Neuronal stem cell (in vitro differentiated cells): ENCODE results near the gene ARFGAP2.
A peak's percentile ranks its signal among the peaks of the same experiment; 100 is the strongest.

Experiments
- DNase-seq: peaks from one replicate; pipeline ENCODE4 v3.0.0-alpha.2; 2013; ENCODE audit warnings: low spot score
- H2AFZ ChIP-seq: one replicate; pipeline ENCODE4 v1.6.1; 2013; ENCODE audit warnings: mild to moderate bottlenecking, low read length, inconsistent platforms
- H2AK5ac ChIP-seq: 2 replicates; pipeline ENCODE4 v1.6.1; 2013; ENCODE audit warnings: low read depth, mild to moderate bottlenecking, inconsistent platforms, low read length, moderate library complexity, mixed read lengths
- H2BK120ac ChIP-seq: 2 replicates; pipeline ENCODE4 v1.6.1; 2013; ENCODE audit warnings: low read depth, mild to moderate bottlenecking, inconsistent platforms, low read length, moderate library complexity, mixed read lengths
- H2BK12ac ChIP-seq: one replicate; pipeline ENCODE4 v1.6.1; 2013; ENCODE audit warnings: low read length, inconsistent platforms
- H2BK15ac ChIP-seq: 2 replicates; pipeline ENCODE4 v1.6.1; 2013; ENCODE audit warnings: mild to moderate bottlenecking, low read length, inconsistent platforms, mixed read lengths
- H2BK5ac ChIP-seq: one replicate; pipeline ENCODE4 v1.6.1; 2013; ENCODE audit warnings: inconsistent platforms, mild to moderate bottlenecking, low read length, moderate library complexity
- H3K14ac ChIP-seq: one replicate; pipeline ENCODE4 v1.6.1; 2013; ENCODE audit warnings: low read length, inconsistent platforms
- H3K18ac ChIP-seq: 2 replicates; pipeline ENCODE4 v1.6.1; 2013; ENCODE audit warnings: low read length, inconsistent platforms
- H3K23ac ChIP-seq: 2 replicates; pipeline ENCODE4 v1.6.1; 2013; ENCODE audit warnings: low read depth, mild to moderate bottlenecking, mixed read lengths, low read length, inconsistent platforms; ENCODE audit not compliant: poor library complexity
- H3K27ac ChIP-seq: replicated peaks from 3 replicates; pipeline ENCODE4 v1.5.1; 2013; ENCODE audit warnings: low read length, inconsistent platforms
- H3K27me3 ChIP-seq, 3 experiments: 2 replicates each; pipeline ENCODE4 v1.6.1; 2013; ENCODE audit warnings: low read length in 3 of 3, mild to moderate bottlenecking in 2 of 3, inconsistent platforms in 1 of 3, low read depth in 1 of 3, mixed read lengths in 1 of 3, moderate library complexity in 1 of 3; ENCODE audit not compliant: control insufficient read depth in 3 of 3, insufficient read depth in 3 of 3
- H3K36me3 ChIP-seq, 2 donors: replicated peaks in 1 of 2; 2 replicates each; pipeline ENCODE4 v1.6.1; 2013; ENCODE audit warnings: low read length in 2 of 2; ENCODE audit not compliant: control insufficient read depth in 2 of 2, insufficient read depth in 2 of 2
- H3K4ac ChIP-seq: 2 replicates; pipeline ENCODE4 v1.6.1; 2013; ENCODE audit warnings: inconsistent platforms, mild to moderate bottlenecking, low read length, moderate library complexity
- H3K4me1 ChIP-seq, 2 donors: 1 replicate in 1 of 2; 2 replicates in 1 of 2; pipeline ENCODE4 v1.6.1; 2013; ENCODE audit warnings: low read length in 2 of 2, low read depth in 1 of 2; ENCODE audit not compliant: control insufficient read depth in 2 of 2, insufficient read depth in 1 of 2
- H3K4me2 ChIP-seq: one replicate; pipeline ENCODE4 v1.6.1; 2013; ENCODE audit warnings: mild to moderate bottlenecking, low read length, inconsistent platforms; ENCODE audit not compliant: insufficient read depth, poor library complexity, severe bottlenecking
- H3K4me3 ChIP-seq, 2 donors: 2 replicates each; pipeline ENCODE4 v1.5.1; 2013; ENCODE audit warnings: low read length in 2 of 2, mild to moderate bottlenecking in 2 of 2, inconsistent platforms in 1 of 2, moderate library complexity in 1 of 2
- H3K79me1 ChIP-seq: one replicate; pipeline ENCODE4 v1.6.1; 2013; ENCODE audit warnings: low read depth, mild to moderate bottlenecking, inconsistent platforms, low read length, moderate library complexity
- H3K9ac ChIP-seq: one replicate; pipeline ENCODE4 v1.6.1; 2013; ENCODE audit warnings: mild to moderate bottlenecking, low read depth, low read length, inconsistent platforms; ENCODE audit not compliant: poor library complexity
- H3K9me3 ChIP-seq, 2 donors: replicated peaks in 1 of 2; 2 replicates each; pipeline versions ENCODE3 to v1.6.1; 2013; ENCODE audit warnings: low read length in 2 of 2, mild to moderate bottlenecking in 2 of 2, inconsistent platforms in 1 of 2, low read depth in 1 of 2, mixed read lengths in 1 of 2, moderate library complexity in 1 of 2; ENCODE audit not compliant: control insufficient read depth in 2 of 2, insufficient read depth in 1 of 2
- H4K8ac ChIP-seq: one replicate; pipeline ENCODE4 v1.6.1; 2013; ENCODE audit warnings: low read depth, mild to moderate bottlenecking, inconsistent platforms, low read length, moderate library complexity
- H4K91ac ChIP-seq: one replicate; pipeline ENCODE4 v1.6.1; 2013; ENCODE audit warnings: low read length, low read depth, mild to moderate bottlenecking, inconsistent platforms; ENCODE audit not compliant: poor library complexity
- WGBS, 2 donors: extraction: QIAGEN DNeasy Blood & Tissue Kit; methylation state at CpG; one replicate each; pipeline ENCODE4 v1.1.7; 2013; ENCODE audit warnings: missing lambda C conversion rate in 2 of 2, mixed read lengths in 1 of 2; ENCODE audit not compliant: insufficient read length in 2 of 2, insufficient replicate concordance in 1 of 2; ENCODE audit errors: extremely low coverage in 2 of 2; 5-methylcytosine and 5-hydroxymethylcytosine counted together

The ARFGAP2 gene

DNA sequence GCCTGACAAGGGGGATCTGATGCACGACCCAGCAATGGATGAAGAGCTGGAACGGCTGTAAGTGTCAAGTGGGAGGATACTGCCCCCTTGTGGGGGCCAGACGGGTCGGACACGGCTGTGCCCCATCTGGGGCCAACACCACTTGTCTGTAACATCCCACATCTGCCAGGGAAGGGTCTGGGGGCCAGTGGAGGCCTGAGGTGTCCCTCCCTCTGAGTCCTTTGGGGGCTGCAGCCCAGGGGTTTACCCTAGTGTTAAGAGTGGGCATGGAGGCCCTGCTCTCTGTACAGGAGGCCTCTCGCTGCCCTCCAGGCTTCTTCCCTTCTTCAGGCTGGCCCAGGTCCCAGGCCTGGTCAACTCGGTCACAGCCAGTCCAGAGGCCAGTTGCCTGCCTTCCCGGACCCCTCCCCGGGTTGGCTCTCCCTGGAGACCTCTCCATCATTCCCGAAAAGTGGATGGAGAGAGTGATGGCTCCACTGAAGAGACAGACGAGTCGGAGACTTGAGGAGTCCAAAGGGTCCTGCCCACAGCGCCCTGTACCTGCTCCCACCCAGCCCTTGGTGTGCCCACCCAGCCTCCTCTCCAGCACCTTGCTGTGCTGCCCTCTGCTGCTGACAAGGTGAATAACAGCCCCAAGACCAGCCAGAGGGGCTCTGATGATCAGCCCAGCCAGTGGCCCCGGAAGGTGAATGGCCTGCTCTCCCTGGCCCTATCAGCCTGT is 15.4 kb downstream of the ARFGAP2 start:
- no peak overlapping the region for H3K4me2 ChIP-seq
- H3K23ac ChIP-seq: no peak overlapping the region
- H3K27me3 ChIP-seq: no peaks in the 10 kb centered on the region
- no peak overlapping the region for H2BK5ac ChIP-seq
- no peak overlapping the region for H3K4me3 ChIP-seq
- DNase-seq: peak; percentile 71
- H4K8ac ChIP-seq: no peak overlapping the region
- H2AK5ac ChIP-seq: no peak overlapping the region
- no peak overlapping the region for H4K91ac ChIP-seq
- peak overlapping the region; percentile 27 for H3K18ac ChIP-seq
- H2AFZ ChIP-seq: no peak overlapping the region
- H2BK120ac ChIP-seq: no peak overlapping the region
- no peaks in the 10 kb centered on the region for H3K9me3 ChIP-seq
- WGBS, 2 donors: no CpG with 5 or more reads among the region's 14 CpGs
- no peak overlapping the region for H3K4ac ChIP-seq
- peak overlapping the region; percentile 39 for H3K27ac ChIP-seq
- H3K14ac ChIP-seq: no peak overlapping the region
- H3K4me1 ChIP-seq: no peaks in the 10 kb centered on the region
- no peak overlapping the region for H2BK12ac ChIP-seq
- H3K36me3 ChIP-seq: peaks cover 34 to 63% of the 10 kb centered on the region in 2 donors
- no peak overlapping the region for H2BK15ac ChIP-seq
- peak overlapping the region; percentile 27 for H3K9ac ChIP-seq
- H3K79me1 ChIP-seq: peaks cover 2% of the 10 kb centered on the region

DNA sequence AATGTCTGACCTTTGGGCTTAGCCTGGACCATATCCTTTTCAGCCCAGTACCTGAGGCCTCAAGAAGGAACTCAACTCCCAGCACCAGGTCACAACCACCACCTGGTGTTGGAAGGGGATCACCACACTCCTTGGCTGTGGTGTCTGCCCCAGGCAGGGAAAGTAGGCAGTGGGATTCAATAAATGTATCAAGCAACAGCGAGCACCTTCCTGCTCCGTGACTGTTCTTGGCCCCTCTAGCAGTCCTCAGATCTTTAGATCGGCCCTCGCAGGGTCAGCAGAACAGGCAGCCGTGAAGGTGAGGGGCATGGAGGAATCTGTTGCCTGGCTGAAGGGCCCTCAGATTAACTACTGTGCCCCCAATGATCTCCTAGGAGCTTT is 15.9 kb downstream of the ARFGAP2 start:
- no peak for DNase-seq
- Histone ChIP-seq H3K79me1 (peaks cover 2% of the 10 kb centered on the region), H2BK120ac (no peak overlapping the region), H3K14ac (no peak overlapping the region), H2AK5ac (no peak overlapping the region), H3K4me2 (no peak overlapping the region), H3K27ac (no peak overlapping the region), H3K23ac (no peak overlapping the region), H3K9me3 (no peaks in the 10 kb centered on the region), H4K8ac (no peak overlapping the region), H3K18ac (no peak overlapping the region), H3K4me3 (no peak overlapping the region), H3K27me3 (no peaks in the 10 kb centered on the region), H3K36me3 (peaks cover 32 to 63% of the 10 kb centered on the region in 2 donors), H2BK5ac (no peak overlapping the region), H2BK15ac (no peak overlapping the region), H3K4me1 (no peaks in the 10 kb centered on the region), H2BK12ac (no peak overlapping the region), H2AFZ (no peak overlapping the region), H3K4ac (no peak overlapping the region), H3K9ac (no peak overlapping the region), H4K91ac (no peak overlapping the region)
- no CpG with 5 or more reads among the region's 5 CpGs for WGBS, 2 donors

DNA sequence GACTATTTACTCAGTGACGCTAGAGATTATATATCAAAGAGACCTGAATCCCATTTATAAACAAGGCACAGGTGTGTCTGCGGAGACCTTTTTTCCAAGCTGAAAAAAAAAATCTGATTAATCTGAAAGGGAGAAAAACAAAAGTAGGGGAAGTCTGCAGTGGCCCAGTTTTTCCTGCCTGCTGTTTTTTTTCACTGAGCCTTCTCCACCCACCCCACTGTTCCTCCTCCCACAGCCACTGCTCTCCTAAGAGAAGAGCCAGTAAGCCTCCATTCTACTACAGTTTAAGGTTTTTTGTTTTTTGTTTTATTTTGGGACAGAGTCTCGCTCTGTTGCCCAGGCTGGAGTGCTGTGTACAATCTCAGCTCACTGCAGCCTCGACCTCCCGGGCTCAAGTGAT is 18.4 kb downstream of the ARFGAP2 start:
- Histone ChIP-seq H4K91ac (no peak overlapping the region), H3K79me1 (peaks cover 2% of the 10 kb centered on the region), H3K9me3 (no peaks in the 10 kb centered on the region), H2BK120ac (no peak overlapping the region), H2BK5ac (no peak overlapping the region), H2BK12ac (no peak overlapping the region), H2BK15ac (no peak overlapping the region), H2AK5ac (no peak overlapping the region), H3K4me1 (peaks cover 1 to 4% of the 10 kb centered on the region in 2 donors), H2AFZ (no peak overlapping the region), H3K4me2 (no peak overlapping the region), H3K4me3 (no peak overlapping the region), H3K9ac (no peak overlapping the region), H3K18ac (no peak overlapping the region), H3K4ac (no peak overlapping the region), H3K27me3 (no peaks in the 10 kb centered on the region), H3K14ac (no peak overlapping the region), H3K36me3 (peaks cover 16 to 49% of the 10 kb centered on the region in 2 donors), H3K27ac (no peak overlapping the region), H3K23ac (peak overlapping the region; percentile 34), H4K8ac (no peak overlapping the region)
- no peak for DNase-seq
- no CpG with 5 or more reads among the region's 5 CpGs for WGBS, 2 donors

DNA sequence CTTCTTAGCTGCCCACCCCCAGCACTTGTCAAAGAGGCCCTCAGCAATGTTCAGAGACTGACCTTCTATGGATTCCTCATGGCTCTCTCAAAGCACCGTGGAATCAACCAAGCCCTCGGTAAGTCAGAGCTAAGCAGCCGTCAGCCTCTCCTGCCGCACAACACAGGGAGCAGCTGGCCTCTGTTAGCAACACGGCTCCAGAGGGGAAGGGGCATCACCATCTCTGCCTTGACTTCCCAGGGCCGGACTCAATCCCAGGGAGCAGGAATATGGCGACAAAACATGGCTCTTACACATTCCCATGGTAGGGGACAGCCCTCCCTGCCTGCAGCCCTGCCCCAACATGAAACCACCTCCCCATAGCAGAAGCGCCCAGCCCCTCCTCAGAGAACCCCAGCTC is 18.9 kb downstream of the ARFGAP2 start:
- Histone ChIP-seq H3K4me3 (no peak overlapping the region), H2BK5ac (no peak overlapping the region), H3K23ac (peak overlapping the region; percentile 34), H3K4me1 (peaks cover 2 to 5% of the 10 kb centered on the region in 2 donors), H2BK120ac (no peak overlapping the region), H2AFZ (no peak overlapping the region), H3K36me3 (peaks cover 15 to 45% of the 10 kb centered on the region in 2 donors), H3K14ac (no peak overlapping the region), H4K8ac (no peak overlapping the region), H3K9me3 (no peaks in the 10 kb centered on the region), H2BK15ac (no peak overlapping the region), H3K79me1 (peaks cover 2% of the 10 kb centered on the region), H4K91ac (no peak overlapping the region), H3K18ac (no peak overlapping the region), H3K4ac (no peak overlapping the region), H3K27me3 (no peaks in the 10 kb centered on the region), H3K4me2 (no peak overlapping the region), H3K27ac (no peak overlapping the region), H2BK12ac (no peak overlapping the region), H3K9ac (peak overlapping the region; percentile 27), H2AK5ac (no peak overlapping the region)
- no CpG with 5 or more reads among the region's 8 CpGs for WGBS, 2 donors
- DNase-seq: no peak
